ENCODE measurements around the gene CFTR. TPM values are rescaled to one million over a fixed set of nuclear protein-coding genes. Genes with fewer than 3 reads are reported as not detected.

Gene CFTR
- total RNA-seq, 2 experiments from 2014 or later, result not detected

GRCh38 chr7:117550625-117551024 lies 70.8 kb downstream of the CFTR start:
- intact Hi-C loops (cut with DNase I, micrococcal nuclease), result no loop called here
- Histone ChIP-seq H3K4me3 (ENCODE audit: low read length) (no peak overlapping the region), H3K36me3 (ENCODE audit: insufficient read depth, low read length) (no peaks in the 10 kb centered on the region), H3K4me1 (ENCODE audit: insufficient read depth, low read length) (no peaks in the 10 kb centered on the region), H3K27me3 (ENCODE audit: control insufficient read depth in 1 of 2, insufficient read depth in 2 of 2, low read length in 2 of 2) (no peaks in the 10 kb centered on the region), H3K9me3 (ENCODE audit: control insufficient read depth in 1 of 2, insufficient read depth in 1 of 2, low read length in 2 of 2) (no peaks in the 10 kb centered on the region), H3K27ac (ENCODE audit: low read depth in 1 of 2, low read length in 2 of 2) (no peak overlapping the region)
- DNase-seq (no peak), ATAC-seq (ENCODE audit: poor library complexity) (no peak)
- no peak overlapping the region for H3K27ac Mint-ChIP-seq
- CTCF ChIA-PET, result no interaction called here
- H3K36me3 Mint-ChIP-seq (ENCODE audit: low read depth), result no peaks in the 10 kb centered on the region
- TF ChIP-seq CTCF (IDR thresholded peaks at IDR 0.05), result no peak
- H3K27me3 Mint-ChIP-seq, result no peaks in the 10 kb centered on the region
- peaks cover 2% of the 10 kb centered on the region for H3K9me3 Mint-ChIP-seq
- H3K4me1 Mint-ChIP-seq (ENCODE audit: low read depth), result no peaks in the 10 kb centered on the region
- H3K4me3 Mint-ChIP-seq, result no peak overlapping the region
- POLR2A ChIA-PET, result no interaction called here

DNA sequence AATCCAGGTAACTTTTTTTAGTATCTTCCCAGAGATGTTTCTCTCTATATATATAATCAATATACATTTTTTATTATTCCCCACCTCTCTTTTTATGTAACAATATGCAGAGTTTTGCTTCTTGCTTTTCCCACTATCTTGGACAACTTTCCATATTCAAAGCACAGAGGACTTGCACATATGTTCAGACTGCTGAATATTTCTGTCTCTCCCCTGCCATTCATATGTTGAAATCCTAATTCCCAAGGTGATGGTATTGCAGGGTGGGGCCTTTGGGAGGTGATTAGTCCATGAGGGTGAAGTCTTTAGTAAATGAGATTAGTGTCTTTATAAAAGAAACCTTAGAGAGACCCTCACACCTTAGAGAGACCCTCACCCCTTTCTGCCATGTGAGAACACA lies 72.8 kb downstream of the CFTR start:
- Mint-ChIP-seq H3K4me1 (ENCODE audit: low read depth) (no peaks in the 10 kb centered on the region), H3K9me3 (peaks cover 2% of the 10 kb centered on the region), H3K4me3 (no peak overlapping the region), H3K27me3 (no peaks in the 10 kb centered on the region), H3K36me3 (ENCODE audit: low read depth) (no peaks in the 10 kb centered on the region), H3K27ac (no peak overlapping the region)
- H3K4me3 ChIP-seq (ENCODE audit: low read length), result no peak overlapping the region
- H3K36me3 ChIP-seq (ENCODE audit: insufficient read depth, low read length), result no peaks in the 10 kb centered on the region
- TF ChIP-seq CTCF (IDR thresholded peaks at IDR 0.05), result no peak
- ATAC-seq (ENCODE audit: poor library complexity) (no peak), DNase-seq (no peak)
- intact Hi-C loops (cut with DNase I, micrococcal nuclease), result no loop called here
- H3K27me3 ChIP-seq (ENCODE audit: control insufficient read depth in 1 of 2, insufficient read depth in 2 of 2, low read length in 2 of 2), result no peaks in the 10 kb centered on the region
- H3K4me1 ChIP-seq (ENCODE audit: insufficient read depth, low read length), result no peaks in the 10 kb centered on the region
- H3K9me3 ChIP-seq (ENCODE audit: control insufficient read depth in 1 of 2, insufficient read depth in 1 of 2, low read length in 2 of 2), result no peaks in the 10 kb centered on the region
- POLR2A ChIA-PET, result no interaction called here
- CTCF ChIA-PET, result no interaction called here
- H3K27ac ChIP-seq (ENCODE audit: low read depth in 1 of 2, low read length in 2 of 2), result no peak overlapping the region

GRCh38 chr7:117555260-117555659 lies 75.4 kb downstream of the CFTR start:
- Histone ChIP-seq H3K36me3 (ENCODE audit: insufficient read depth, low read length) (no peaks in the 10 kb centered on the region), H3K27ac (ENCODE audit: low read depth in 1 of 2, low read length in 2 of 2) (no peak overlapping the region), H3K9me3 (ENCODE audit: control insufficient read depth in 1 of 2, insufficient read depth in 1 of 2, low read length in 2 of 2) (no peaks in the 10 kb centered on the region), H3K27me3 (ENCODE audit: control insufficient read depth in 1 of 2, insufficient read depth in 2 of 2, low read length in 2 of 2) (no peaks in the 10 kb centered on the region), H3K4me3 (ENCODE audit: low read length) (no peak overlapping the region), H3K4me1 (ENCODE audit: insufficient read depth, low read length) (no peaks in the 10 kb centered on the region)
- no peaks in the 10 kb centered on the region for H3K36me3 Mint-ChIP-seq (ENCODE audit: low read depth)
- ATAC-seq (ENCODE audit: poor library complexity) (no peak), DNase-seq (no peak)
- no peaks in the 10 kb centered on the region for H3K4me1 Mint-ChIP-seq (ENCODE audit: low read depth)
- CTCF ChIA-PET, result no interaction called here
- POLR2A ChIA-PET, result no interaction called here
- no peak overlapping the region for H3K27ac Mint-ChIP-seq
- no peak for TF ChIP-seq CTCF (IDR thresholded peaks at IDR 0.05)
- no peak overlapping the region for H3K4me3 Mint-ChIP-seq
- no peaks in the 10 kb centered on the region for H3K27me3 Mint-ChIP-seq
- H3K9me3 Mint-ChIP-seq, result peaks cover 4% of the 10 kb centered on the region
- intact Hi-C loops (cut with DNase I, micrococcal nuclease), result no loop called here

All from CD4-positive, alpha-beta T cell (primary cell).